Measurements from ENCODE around the gene CERS6. TPM values are rescaled to one million over a fixed set of nuclear protein-coding genes. Genes with fewer than 3 reads are reported as not detected.

The CERS6 gene
- total RNA-seq, 1 donor from 2014 or later = 14.8 TPM

- ATAC-seq = no peak
Observed at GRCh38 chr2:168804214-168804613, 348.1 kb downstream of the CERS6 start.

GRCh38 chr2:168805615-168806014, 349.5 kb downstream of the CERS6 start:
- ATAC-seq = no peak

GRCh38 chr2:168809537-168809936, 353.5 kb downstream of the CERS6 start:
- no peak for ATAC-seq

- ATAC-seq = no peak
Observed at GRCh38 chr2:168810235-168810634, 354.2 kb downstream of the CERS6 start.

GRCh38 chr2:168811696-168812095, 355.6 kb downstream of the CERS6 start:
- ATAC-seq = no peak

GRCh38 chr2:168814046-168814445, 358.0 kb downstream of the CERS6 start:
- no peak for ATAC-seq

- ATAC-seq = no peak
Observed at GRCh38 chr2:168814939-168815907, 359.2 kb downstream of the CERS6 start.

- ATAC-seq = no peak
Observed at GRCh38 chr2:168816369-168816768, 360.3 kb downstream of the CERS6 start.

GRCh38 chr2:168819050-168819715, 363.1 kb downstream of the CERS6 start:
- ATAC-seq = no peak

GRCh38 chr2:168819829-168820489, 363.9 kb downstream of the CERS6 start:
- no peak for ATAC-seq

GRCh38 chr2:168821577-168821976, 365.5 kb downstream of the CERS6 start:
- no peak for ATAC-seq

- ATAC-seq = no peak
Observed at GRCh38 chr2:168821992-168822391, 365.9 kb downstream of the CERS6 start.

Other genes with a start within 250 kb of the CERS6 start
- 29.6 TPM for gene STK39, start 208.7 kb upstream of the CERS6 start, total RNA-seq